Karpas-422 (cell line): ENCODE measurements around the gene SNRNP70. TPM values are rescaled to one million over a fixed set of nuclear protein-coding genes. Genes with fewer than 3 reads are reported as not detected.

Experiments
- DNase-seq: peaks from one replicate; pipeline ENCODE4 v3.0.0-alpha.2; 2015
- H2AFZ ChIP-seq: fragments of 200-600 bp; sonication (generic); 2 replicates; pipeline ENCODE4 v1.6.1; 2014; ENCODE audit warnings: antibody characterized with exemption, low read length, mixed read lengths
- H3K27ac ChIP-seq: fragments of 200-600 bp; sonication (generic); 2 replicates; pipeline ENCODE4 v1.5.1; 2014; ENCODE audit warnings: mild to moderate bottlenecking, low read length, moderate library complexity
- H3K27me3 ChIP-seq: fragments of 200-600 bp; sonication (generic); 2 replicates; pipeline ENCODE4 v1.6.1; 2014; ENCODE audit warnings: low read length, mixed read lengths
- H3K36me3 ChIP-seq: fragments of 200-600 bp; sonication (generic); 2 replicates; pipeline ENCODE4 v1.6.1; 2014; ENCODE audit warnings: low read length, mixed read lengths; ENCODE audit not compliant: insufficient read depth
- H3K4me1 ChIP-seq: fragments of 200-600 bp; sonication (generic); 2 replicates; pipeline ENCODE4 v1.6.1; 2014; ENCODE audit warnings: mild to moderate bottlenecking, low read length, mixed read lengths
- H3K4me2 ChIP-seq: fragments of 200-600 bp; sonication (generic); 2 replicates; pipeline ENCODE4 v1.6.1; 2014; ENCODE audit warnings: low read length, low read depth, mild to moderate bottlenecking; ENCODE audit not compliant: poor library complexity, severe bottlenecking
- H3K4me3 ChIP-seq: fragments of 200-600 bp; sonication (generic); 2 replicates; pipeline ENCODE4 v1.5.1; 2014; ENCODE audit warnings: mild to moderate bottlenecking, antibody characterized with exemption, low read length, mixed read lengths
- H3K79me2 ChIP-seq: fragments of 200-600 bp; sonication (generic); 2 replicates; pipeline ENCODE4 v1.6.1; 2014; ENCODE audit warnings: mild to moderate bottlenecking, low read length, mixed read lengths
- H3K9ac ChIP-seq: fragments of 200-600 bp; sonication (generic); 2 replicates; pipeline ENCODE4 v1.6.0; 2014; ENCODE audit warnings: low read length
- H3K9me2 ChIP-seq: fragments of 200-600 bp; sonication (generic), shearing (Covaris generic); replicated peaks from 2 replicates; pipeline ENCODE4 v1.6.0; 2014; ENCODE audit warnings: mild to moderate bottlenecking, low read length, moderate library complexity; ENCODE audit not compliant: insufficient read depth
- H3K9me3 ChIP-seq: fragments of 300-700, 200-600 bp; sonication (generic); 2 replicates; pipeline ENCODE4 v1.6.1; 2014; ENCODE audit warnings: low read length, mixed read lengths
- H4K20me1 ChIP-seq: fragments of 200-600 bp; sonication (generic); 2 replicates; pipeline ENCODE4 v1.6.1; 2014; ENCODE audit warnings: mild to moderate bottlenecking, antibody characterized with exemption, low read length, low read depth; ENCODE audit not compliant: insufficient read depth
- total RNA-seq: library from RNA; depleted of rRNA; stranded (reverse); fragments of >200 nt; shearing (Covaris generic); gene quantifications from 2 replicates; pipeline ENCODE4 v1.2.3, GENCODE V29; 2014; ENCODE audit warnings: low replicate concordance

The SNRNP70 gene
- total RNA-seq, 1 experiment from 2014 or later: 420 TPM

DNA sequence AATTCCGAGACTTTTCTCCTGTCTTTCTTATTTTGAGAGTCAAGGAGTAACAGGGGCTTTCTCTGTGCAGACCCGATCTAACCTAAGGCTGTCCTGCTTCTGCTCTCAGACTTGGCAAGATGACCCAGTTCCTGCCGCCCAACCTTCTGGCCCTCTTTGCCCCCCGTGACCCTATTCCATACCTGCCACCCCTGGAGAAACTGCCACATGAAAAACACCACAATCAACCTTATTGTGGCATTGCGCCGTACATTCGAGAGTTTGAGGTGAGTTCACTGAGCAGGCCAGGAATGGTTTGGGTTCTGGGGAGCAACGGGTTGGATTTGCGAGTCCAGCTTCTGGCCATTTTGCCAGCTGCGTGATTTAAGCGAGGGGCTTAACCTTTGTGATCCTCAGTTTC, 1.0 kb downstream of the SNRNP70 start:
- Histone ChIP-seq H3K9me2 (no peaks in the 10 kb centered on the region), H3K9me3 (no peaks in the 10 kb centered on the region), H3K27me3 (no peaks in the 10 kb centered on the region), H3K9ac (peak overlapping the region; percentile 95), H3K36me3 (peaks cover 40% of the 10 kb centered on the region), H3K4me2 (peak overlapping the region; percentile 97), H3K79me2 (peaks cover 52% of the 10 kb centered on the region), H3K4me3 (peak overlapping the region; percentile 95), H4K20me1 (peaks cover 49% of the 10 kb centered on the region), H3K27ac (peak overlapping the region; percentile 64; the same call in 1 of the 2 replicates), H3K4me1 (peaks cover 20% of the 10 kb centered on the region), H2AFZ (no peak overlapping the region)
- peak; percentile 41 for DNase-seq

DNA sequence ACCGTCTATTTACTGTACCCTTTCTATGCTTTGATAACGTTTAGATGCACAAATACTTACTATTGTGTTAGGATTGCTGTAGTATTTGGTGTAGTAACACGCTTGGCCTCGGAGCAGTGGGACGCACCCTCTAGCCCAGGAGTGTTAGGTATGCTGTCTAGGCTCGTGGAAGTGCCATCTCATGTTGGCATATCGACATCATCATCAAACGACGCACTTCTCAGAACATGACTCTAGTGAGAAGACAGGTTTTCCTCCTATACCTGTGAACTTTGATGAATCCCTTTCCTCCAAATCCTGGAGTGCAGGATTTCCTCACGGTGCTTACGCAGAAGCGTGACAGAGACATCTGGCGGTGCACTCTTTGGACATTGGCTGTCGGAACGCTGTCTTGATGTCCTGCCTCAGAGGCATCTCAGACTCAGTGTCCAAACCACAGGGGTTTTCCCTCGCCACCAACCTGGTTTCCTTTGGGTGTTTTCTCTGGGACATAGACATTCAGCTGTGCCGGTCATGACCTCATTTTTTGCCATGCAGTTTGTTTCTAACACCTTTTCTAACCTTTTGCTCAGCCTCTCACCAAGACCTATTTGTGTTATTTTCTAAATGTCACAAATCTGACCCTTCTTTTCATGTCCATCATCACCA, 6.3 kb downstream of the SNRNP70 start:
- Histone ChIP-seq H3K79me2 (peaks cover 61% of the 10 kb centered on the region), H3K27ac (no peak overlapping the region), H3K27me3 (no peaks in the 10 kb centered on the region), H3K4me3 (no peak overlapping the region), H3K36me3 (peaks cover 45% of the 10 kb centered on the region), H3K4me2 (no peak overlapping the region), H2AFZ (no peak overlapping the region), H3K9ac (no peak overlapping the region), H3K9me3 (no peaks in the 10 kb centered on the region), H3K9me2 (no peaks in the 10 kb centered on the region), H4K20me1 (peaks cover 68% of the 10 kb centered on the region), H3K4me1 (peaks cover 10% of the 10 kb centered on the region)
- DNase-seq: no peak

DNA sequence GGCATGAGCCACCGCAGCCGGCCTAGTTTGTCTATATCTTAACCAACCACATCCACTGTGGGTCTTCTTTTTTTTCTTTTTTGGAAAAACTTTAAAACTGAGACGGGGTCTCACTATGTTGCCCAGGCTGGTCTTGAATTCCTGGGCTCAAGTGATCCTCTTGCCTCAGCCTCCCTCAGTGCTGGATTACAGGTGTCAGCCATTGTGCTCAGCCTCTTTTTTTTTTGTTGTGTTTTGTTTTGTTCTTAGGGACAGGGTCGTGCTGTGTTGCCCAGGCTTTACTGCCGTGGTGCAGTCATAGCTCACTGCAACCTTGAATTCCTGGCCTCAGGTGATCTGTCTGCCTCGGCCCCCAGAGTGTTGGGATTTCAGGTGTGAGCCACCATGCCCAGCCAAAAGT, 7.4 kb downstream of the SNRNP70 start:
- H3K9ac ChIP-seq: no peak overlapping the region
- DNase-seq: no peak
- no peaks in the 10 kb centered on the region for H3K27me3 ChIP-seq
- H3K4me3 ChIP-seq: no peak overlapping the region
- H3K36me3 ChIP-seq: peaks cover 43% of the 10 kb centered on the region
- H3K27ac ChIP-seq: no peak overlapping the region
- H2AFZ ChIP-seq: no peak overlapping the region
- no peaks in the 10 kb centered on the region for H3K4me1 ChIP-seq
- H3K4me2 ChIP-seq: no peak overlapping the region
- H3K79me2 ChIP-seq: peaks cover 56% of the 10 kb centered on the region
- no peaks in the 10 kb centered on the region for H3K9me2 ChIP-seq
- peaks cover 65% of the 10 kb centered on the region for H4K20me1 ChIP-seq
- no peaks in the 10 kb centered on the region for H3K9me3 ChIP-seq

DNA sequence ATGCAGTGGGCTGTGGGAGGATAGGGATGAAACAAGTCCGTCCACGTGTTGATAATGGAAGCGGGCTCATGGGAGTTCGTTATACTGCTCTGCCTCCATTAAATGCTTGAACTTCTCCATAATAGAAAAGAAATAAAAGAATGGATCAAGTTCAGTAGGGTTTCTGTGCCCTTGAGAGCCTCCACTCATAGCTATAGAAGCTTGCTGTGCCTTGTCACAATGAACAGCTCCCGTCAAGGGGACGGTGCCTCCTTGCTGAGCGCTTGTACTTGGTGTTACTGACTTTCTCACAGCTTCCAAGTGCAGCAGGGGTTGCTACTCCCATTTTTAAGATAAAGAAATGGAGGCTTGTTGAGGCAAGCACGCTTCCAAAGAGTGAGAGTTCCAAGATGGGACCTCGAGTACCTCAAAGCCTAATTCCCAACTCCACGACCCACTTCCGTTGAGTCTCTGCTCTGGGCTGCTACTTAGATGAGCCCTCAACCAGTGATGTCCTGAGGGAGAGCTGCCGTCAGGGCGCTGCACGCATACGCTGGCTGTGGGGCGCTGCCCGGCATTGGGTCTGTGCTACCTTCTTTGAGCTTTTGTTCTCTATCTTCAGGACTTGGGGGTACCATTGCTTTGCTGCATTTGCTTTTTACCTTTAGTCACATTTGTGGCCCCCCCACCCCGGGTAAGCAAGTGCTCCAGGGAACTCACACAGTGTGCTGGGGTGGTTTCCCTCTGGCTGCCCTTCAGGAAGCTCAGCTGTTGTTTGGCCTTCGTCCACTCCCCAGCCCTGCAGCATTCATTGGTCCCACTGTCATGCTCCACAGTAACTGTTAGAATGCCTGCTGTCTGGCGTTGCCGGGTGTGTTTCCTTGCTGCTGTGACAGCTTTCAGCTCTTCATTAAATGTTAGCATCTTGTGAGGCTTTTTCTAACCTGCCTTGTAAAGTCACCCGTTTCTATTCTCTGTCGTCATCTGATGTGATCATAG, 9.5 kb downstream of the SNRNP70 start:
- Histone ChIP-seq H3K36me3 (peaks cover 47% of the 10 kb centered on the region), H3K27ac (no peak overlapping the region), H3K9me3 (no peaks in the 10 kb centered on the region), H2AFZ (no peak overlapping the region), H3K27me3 (no peaks in the 10 kb centered on the region), H3K79me2 (peaks cover 56% of the 10 kb centered on the region), H3K9ac (no peak overlapping the region), H3K4me2 (no peak overlapping the region), H4K20me1 (peaks cover 68% of the 10 kb centered on the region), H3K4me3 (no peak overlapping the region), H3K9me2 (no peaks in the 10 kb centered on the region), H3K4me1 (no peaks in the 10 kb centered on the region)
- no peak for DNase-seq

DNA sequence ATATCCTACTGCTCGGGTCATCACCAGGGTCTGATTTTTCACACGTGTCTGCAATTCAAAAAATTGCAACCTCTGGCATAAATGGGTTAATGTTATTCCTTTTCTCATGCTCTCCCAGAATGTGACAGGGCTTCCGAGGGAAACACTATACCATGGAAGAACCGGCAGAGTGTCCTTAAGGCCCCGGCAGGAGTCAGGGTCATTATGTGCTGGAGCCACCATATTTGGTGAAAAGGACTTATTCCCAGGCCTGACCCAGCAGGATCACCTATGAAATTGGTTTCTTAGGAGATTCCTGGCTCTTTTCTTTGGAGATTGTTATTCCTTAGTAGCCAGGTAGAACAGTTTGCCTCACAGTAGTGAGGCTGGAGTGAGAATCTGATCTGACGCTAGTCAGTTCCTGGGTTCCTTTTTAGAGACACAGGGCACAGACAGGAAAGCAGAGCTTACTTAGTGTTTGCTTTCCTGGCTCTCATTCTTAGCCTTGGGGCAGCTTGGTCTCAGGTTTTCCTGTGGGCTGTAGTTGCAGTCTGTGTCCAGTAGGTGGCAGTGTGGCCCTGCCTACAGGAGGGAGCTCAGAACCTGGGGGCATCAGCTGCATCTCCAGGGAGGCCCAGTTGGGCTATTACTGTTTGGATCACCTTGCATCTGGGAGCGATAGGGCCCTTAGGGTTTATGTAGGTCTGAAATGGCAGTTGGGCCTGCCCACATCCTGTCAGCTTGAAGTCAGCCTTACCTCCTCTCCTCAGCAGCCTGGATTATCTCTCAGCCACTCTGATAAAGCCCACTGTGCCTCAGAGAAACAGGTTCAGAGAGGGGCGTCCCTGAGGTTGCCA, 12.4 kb downstream of the SNRNP70 start:
- DNase-seq: peak; percentile 96
- H3K36me3 ChIP-seq: peaks cover 48% of the 10 kb centered on the region
- no peak overlapping the region for H3K4me3 ChIP-seq
- no peak overlapping the region for H3K9ac ChIP-seq
- no peaks in the 10 kb centered on the region for H3K27me3 ChIP-seq
- no peaks in the 10 kb centered on the region for H3K9me2 ChIP-seq
- peaks cover 39% of the 10 kb centered on the region for H3K79me2 ChIP-seq
- no peaks in the 10 kb centered on the region for H3K4me1 ChIP-seq
- no peaks in the 10 kb centered on the region for H3K9me3 ChIP-seq
- no peak overlapping the region for H3K27ac ChIP-seq
- peaks cover 68% of the 10 kb centered on the region for H4K20me1 ChIP-seq
- H2AFZ ChIP-seq: no peak overlapping the region
- no peak overlapping the region for H3K4me2 ChIP-seq

DNA sequence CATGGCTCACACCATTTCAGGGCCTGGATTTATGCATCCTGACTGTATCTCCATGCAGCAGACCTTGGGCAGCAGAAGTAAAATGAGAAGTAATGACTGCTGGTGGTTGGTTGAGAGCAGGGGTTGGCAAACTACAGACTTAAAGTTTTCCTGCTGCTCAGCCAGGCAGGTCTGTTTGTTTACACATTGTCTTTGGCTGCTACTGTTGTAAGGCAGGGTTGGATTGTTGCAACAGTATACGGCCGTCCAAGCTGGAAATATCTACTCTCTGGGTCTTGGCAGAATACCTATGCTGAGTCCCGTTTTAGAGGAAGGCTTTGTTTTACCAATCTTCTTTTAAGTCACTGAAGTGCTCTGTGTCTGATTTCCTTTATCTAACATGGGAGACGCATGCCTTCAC, 13.5 kb downstream of the SNRNP70 start:
- H3K4me2 ChIP-seq: no peak overlapping the region
- H4K20me1 ChIP-seq: peaks cover 73% of the 10 kb centered on the region
- no peak overlapping the region for H3K4me3 ChIP-seq
- DNase-seq: no peak
- H3K27me3 ChIP-seq: no peaks in the 10 kb centered on the region
- H3K36me3 ChIP-seq: peaks cover 45% of the 10 kb centered on the region
- no peak overlapping the region for H3K9ac ChIP-seq
- H3K4me1 ChIP-seq: no peaks in the 10 kb centered on the region
- H2AFZ ChIP-seq: no peak overlapping the region
- peaks cover 35% of the 10 kb centered on the region for H3K79me2 ChIP-seq
- no peaks in the 10 kb centered on the region for H3K9me2 ChIP-seq
- H3K27ac ChIP-seq: no peak overlapping the region
- no peaks in the 10 kb centered on the region for H3K9me3 ChIP-seq

DNA sequence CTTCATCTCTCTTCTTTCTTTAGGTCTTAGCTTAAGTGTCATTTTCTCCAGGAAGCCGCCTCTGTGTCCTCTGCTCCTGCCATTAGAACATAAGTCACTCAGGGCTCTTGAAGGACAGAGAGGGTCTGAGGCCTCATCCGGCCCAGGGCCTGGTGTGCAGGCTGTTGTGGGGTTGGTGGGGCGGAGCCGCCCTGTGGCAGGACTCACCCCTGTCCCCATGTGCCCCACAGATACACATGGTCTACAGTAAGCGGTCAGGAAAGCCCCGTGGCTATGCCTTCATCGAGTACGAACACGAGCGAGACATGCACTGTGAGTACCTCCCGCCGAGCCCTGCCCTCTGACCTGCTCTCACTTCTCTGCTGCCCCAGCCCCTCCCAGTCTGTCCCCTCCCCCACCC, 15.9 kb downstream of the SNRNP70 start:
- H4K20me1 ChIP-seq: peaks cover 71% of the 10 kb centered on the region
- H3K36me3 ChIP-seq: peaks cover 55% of the 10 kb centered on the region
- H3K9me3 ChIP-seq: no peaks in the 10 kb centered on the region
- H3K27me3 ChIP-seq: no peaks in the 10 kb centered on the region
- DNase-seq: no peak
- H3K9ac ChIP-seq: no peak overlapping the region
- H3K4me2 ChIP-seq: no peak overlapping the region
- peaks cover 24% of the 10 kb centered on the region for H3K79me2 ChIP-seq
- no peak overlapping the region for H3K4me3 ChIP-seq
- no peaks in the 10 kb centered on the region for H3K9me2 ChIP-seq
- H3K27ac ChIP-seq: no peak overlapping the region
- no peaks in the 10 kb centered on the region for H3K4me1 ChIP-seq
- no peak overlapping the region for H2AFZ ChIP-seq

DNA sequence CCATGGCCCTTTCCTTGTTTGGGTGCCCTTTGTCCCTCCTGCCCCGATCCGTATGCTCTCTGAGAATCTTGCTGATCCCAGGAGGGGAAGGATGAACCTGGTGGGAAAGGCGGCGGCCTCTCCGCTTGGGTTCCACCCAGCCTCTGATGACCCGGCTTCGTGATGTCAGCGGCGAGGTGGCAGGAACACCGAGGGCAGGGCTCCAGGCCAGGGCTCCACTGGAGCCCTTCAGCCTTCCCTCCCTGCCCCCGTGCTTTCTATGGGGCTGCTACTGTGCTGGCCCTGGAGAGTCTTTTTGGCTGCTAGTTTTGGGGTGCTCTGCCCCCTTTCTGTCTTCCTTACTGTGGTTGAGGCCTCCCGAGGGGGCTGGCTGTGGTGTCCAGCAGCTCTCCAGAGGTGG, 17.1 kb downstream of the SNRNP70 start:
- Histone ChIP-seq H4K20me1 (peaks cover 78% of the 10 kb centered on the region), H3K9ac (no peak overlapping the region), H2AFZ (no peak overlapping the region), H3K79me2 (peaks cover 21% of the 10 kb centered on the region), H3K27ac (no peak overlapping the region), H3K36me3 (peaks cover 58% of the 10 kb centered on the region), H3K9me3 (no peaks in the 10 kb centered on the region), H3K9me2 (no peaks in the 10 kb centered on the region), H3K27me3 (no peaks in the 10 kb centered on the region), H3K4me2 (no peak overlapping the region), H3K4me1 (no peaks in the 10 kb centered on the region), H3K4me3 (no peak overlapping the region)
- DNase-seq: no peak
